NCI-H1105 (cell line): ENCODE measurements around the gene PRKN.
"Not testable (repeated sequence)": the region's sequence is repeated elsewhere in the genome, so short reads cannot be mapped to it uniquely, and the experiment has no call there.

Experiments
- DNase-seq: peaks from one replicate; lab custom pipeline; 2025; lab: John Stamatoyannopoulos, UW

The PRKN gene

DNA sequence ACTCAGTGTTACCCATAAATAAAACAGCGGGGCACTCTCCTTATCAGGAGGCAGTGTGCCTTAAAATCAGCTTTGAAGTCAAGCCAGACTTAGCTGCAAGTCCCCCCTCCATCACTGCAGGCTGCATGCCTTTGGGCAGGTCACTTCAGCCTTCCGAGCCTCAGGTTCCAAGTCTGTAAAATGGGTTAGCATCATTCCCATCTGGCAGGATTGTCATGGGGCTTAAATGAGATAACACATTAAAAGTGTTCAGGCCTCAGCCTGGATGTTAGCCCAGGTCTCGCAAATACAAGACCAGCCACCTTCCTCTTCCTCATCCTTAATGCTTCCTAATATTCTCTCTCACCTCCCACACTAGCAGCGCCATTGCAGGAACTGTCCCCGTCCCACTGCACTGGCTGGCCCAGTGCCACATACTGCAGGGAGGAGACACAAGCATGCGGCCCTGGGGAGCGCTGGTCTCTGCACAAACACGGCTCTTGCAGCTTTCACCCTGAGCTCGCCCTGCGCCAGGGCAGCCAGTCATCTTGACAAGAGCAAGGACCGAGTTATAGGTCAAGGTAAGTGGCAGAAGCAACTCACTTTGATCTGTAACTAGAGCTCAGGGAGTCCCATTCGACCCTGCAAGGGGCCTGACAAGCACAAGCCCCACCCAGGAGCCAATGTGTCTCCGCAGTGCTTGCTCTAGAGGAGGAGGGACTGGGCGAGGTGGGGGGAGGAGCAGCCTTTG is 889.1 kb downstream of the PRKN start:
- no peak for DNase-seq

GRCh38 chr6:161837854-161838253 is 889.7 kb downstream of the PRKN start:
- no peak for DNase-seq

GRCh38 chr6:161837449-161837735 is 890.2 kb downstream of the PRKN start:
- DNase-seq, result no peak

DNA sequence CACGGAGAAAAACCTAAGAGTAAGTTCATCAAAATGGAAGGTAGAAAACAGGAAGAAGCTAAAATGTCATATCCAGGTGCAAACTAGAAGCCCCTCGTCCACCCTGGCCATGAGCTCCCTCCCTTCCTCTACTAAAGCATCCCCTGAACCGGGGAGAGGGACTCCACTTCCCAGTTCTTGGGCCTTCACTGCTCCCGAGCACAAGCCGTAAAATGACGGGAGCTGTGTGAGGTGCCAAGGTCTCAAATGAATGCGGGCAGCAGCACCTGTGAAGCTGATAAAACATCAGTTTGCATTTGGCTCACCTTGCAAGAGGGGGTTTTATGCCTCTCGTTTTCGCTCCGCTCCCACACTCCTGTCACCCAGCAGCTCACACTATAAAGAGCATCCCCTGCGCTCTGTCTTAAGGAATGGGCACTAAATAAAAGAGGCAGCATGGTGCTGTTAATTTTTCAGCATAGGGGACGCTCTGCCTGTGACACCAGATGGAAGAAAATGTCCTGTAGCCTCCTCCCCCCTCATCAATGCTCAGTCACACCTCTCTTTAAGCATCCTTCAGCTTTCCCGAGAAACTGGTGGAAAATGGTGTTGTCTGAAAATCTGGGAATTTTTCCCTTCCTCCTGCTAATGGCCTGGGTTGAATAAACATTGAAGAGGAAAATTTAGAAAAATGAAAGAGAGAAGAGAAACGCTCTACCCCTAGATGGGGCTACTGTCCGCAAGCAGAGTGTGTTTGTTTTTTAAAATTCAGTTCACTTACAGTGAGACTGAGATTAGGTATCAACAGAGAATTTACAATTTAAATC is 890.7 kb downstream of the PRKN start:
- no peak for DNase-seq

GRCh38 chr6:161835500-161836215 is 891.9 kb downstream of the PRKN start:
- no peak for DNase-seq

GRCh38 chr6:161834426-161834825 is 893.1 kb downstream of the PRKN start:
- no peak for DNase-seq

DNA sequence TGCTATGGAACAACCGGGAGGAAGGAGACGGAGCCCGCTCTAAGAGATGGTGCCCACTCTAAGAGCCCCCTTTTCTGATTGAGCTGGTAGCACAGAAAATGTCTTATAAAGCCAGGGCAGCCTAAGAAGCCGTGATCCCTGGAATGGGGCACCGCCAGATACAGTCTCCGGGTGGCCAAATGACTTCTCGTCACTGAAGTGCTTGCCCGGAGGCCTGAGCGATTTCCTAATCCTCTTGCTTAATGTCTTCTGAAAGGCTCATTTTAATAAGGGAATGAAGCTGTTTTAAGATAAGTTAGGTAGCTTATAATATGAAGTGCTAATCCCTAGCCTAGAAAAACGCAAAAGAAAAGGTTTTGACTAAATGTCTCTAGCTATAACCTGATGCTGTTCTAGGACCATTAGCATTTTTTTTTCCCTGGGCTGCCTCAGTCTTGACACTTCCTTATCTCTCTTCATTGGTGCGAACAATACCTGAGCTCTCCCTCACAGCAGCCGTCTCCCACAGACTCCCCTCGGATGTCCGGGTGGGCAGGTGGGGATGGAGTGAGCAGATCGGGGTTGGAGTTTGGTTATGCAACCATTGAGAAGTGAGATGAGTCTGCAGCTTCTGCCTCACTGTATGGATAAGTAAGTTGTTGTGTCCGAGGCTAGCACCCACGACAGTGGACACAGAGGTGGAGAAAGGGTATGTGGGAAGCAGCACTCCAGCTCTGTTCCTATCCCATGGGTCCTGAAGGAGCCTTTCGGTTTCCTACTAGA is 894.3 kb downstream of the PRKN start:
- no peak for DNase-seq

DNA sequence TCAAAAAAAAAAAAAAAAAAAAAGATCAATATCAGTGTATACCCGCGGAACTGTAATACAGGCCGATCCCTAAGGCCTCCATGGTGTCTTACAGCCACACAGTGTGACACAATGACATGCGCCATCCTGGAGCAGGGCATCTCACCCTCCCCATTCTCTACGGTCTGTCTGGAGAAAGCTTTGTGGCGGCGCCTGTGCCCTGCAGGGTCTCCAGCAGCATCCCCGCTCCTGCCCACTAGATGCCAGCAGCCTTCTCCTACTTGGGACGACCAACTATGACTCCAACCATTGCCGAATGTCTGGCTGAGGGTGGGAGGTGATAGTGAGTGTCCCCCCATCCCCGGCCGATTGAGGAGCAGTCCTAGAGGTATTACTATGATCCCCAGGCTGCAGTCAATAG is 894.9 kb downstream of the PRKN start:
- DNase-seq, result no peak

DNA sequence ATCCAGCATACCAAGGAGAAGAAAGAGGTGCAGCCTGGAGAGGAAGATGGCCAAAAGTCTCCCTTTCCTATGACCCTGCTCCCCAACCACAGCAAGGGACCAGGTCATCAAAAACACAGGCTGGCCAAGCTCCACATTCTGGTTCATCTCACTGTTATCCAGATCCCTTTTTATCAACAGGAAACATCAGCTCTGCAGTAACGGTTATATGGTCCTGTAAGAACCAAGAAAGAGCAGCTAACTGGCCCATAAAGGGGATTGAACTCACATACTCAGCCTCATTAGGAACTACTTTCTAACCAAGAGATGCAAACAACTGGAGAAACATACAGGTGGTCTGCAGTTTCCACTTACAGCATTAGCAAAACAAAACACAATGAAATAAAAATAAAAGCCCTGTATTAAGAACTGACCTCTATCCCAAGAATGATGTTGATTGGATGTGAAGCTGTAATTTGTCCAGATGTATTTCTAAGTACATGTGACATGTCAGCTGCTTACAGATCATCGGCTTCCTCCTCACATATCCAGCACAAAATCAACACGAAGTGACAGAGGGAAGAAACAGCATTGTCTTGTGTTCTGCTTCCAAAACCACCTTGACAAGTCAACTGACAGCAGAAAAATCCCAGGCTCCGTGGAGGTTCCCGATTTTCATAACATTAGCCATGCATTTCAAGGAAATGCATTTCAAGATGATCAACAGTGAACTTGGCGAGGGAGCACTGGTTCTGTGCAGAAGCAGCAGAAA is 896.5 kb downstream of the PRKN start:
- DNase-seq, result no peak

DNA sequence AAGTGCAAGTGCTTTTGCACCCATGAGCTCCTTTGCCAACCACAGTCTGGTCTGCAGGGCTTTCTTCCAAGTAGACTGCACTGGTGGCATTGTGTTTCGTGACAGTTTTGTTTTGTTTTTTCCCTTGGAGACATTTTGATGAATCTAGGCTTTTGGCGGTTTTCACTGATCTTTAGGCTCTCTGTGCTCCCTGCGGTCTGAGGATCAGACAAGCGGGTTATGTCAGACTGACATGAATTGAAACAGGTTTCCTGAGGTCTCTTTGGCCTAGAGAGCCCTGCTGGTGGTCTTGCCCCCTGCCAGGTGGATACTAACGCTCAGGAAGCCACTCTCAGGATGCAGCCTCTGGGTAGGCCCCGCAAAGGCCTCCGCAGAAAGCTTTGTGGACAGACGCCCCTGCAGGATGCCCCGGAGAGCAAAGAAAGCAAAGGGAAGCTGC is 898.3 kb downstream of the PRKN start:
- no peak for DNase-seq

- no peak for DNase-seq
These were observed 899.2 kb downstream of the PRKN start for GRCh38 chr6:161828355-161828754.

GRCh38 chr6:161826512-161826911 is 901.1 kb downstream of the PRKN start:
- no peak for DNase-seq

DNA sequence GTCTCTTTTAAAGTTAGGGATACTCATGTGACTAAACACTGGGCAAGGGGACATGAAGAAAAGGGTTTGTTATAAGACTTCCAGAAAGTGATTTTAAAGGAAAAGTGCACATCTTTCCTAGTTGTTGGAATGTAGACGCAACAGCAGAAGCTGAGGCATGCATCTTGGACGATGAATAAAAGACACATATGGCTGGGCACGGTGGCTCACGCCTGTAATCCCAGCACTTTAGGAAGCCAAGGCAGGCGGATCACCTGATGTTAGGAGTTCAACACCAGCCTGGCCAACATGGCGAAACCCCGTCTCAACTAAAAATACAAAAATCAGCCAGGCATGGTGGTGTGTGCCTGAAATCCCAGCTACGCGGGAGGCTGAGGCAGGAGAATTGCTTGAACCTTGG is 905.4 kb downstream of the PRKN start:
- DNase-seq, result not testable (repeated sequence)

GRCh38 chr6:161817881-161818280 is 909.7 kb downstream of the PRKN start:
- DNase-seq, result no peak

GRCh38 chr6:161815965-161816364 is 911.6 kb downstream of the PRKN start:
- no peak for DNase-seq

- DNase-seq, result no peak
These were observed 914.4 kb downstream of the PRKN start for GRCh38 chr6:161813156-161813555.

- no peak for DNase-seq
These were observed 917.6 kb downstream of the PRKN start for GRCh38 chr6:161809971-161810370.

GRCh38 chr6:161804838-161805237 is 922.7 kb downstream of the PRKN start:
- no peak for DNase-seq

DNA sequence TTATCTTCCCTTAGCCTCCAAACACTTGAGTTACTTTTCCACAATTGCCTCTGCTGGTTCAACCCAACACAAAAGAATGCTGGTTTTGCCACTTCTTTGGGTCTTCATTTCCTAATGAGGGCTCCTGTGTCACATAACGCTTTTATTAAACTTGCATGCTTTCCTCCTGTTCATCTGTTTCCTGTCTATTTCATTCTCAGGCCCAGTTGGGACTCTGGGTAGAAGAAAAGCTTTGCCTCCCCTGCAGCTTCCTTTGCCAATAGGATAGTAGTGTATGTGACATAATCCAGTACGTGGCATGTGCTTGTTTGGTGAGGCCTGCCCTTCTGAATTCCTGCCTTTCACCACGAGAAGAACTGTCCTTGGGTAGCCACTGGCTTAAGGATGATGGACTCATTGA is 924.4 kb downstream of the PRKN start:
- no peak for DNase-seq

GRCh38 chr6:161802231-161802630 is 925.3 kb downstream of the PRKN start:
- DNase-seq, result no peak

DNA sequence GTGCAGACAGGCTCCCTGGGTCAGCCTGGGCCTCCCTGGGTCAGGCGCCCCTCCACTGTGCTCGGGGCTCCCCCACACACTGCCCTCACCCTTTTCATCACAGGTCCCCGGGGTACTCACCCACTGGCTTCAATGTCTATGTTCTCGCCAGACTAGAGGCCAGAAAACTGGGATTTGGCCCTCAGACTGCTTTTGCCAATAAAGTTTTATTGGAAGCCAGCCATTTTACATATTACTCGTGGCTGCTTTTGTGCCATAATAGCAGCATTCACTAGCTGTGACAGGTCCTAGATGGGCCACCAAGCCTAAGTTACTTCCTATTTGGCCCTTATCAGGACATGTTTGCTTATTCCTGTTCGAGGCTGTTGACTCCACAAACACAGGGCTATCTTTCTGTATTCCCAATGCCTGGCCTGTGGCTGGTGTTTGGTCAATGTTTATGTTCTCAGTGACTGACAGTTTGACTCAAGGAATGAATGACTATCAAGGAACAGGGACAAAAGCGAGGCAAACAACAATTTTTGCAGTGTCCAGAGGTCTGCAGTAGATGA is 928.6 kb downstream of the PRKN start:
- no peak for DNase-seq
